ENCODE measurements around the gene KIAA0513. TPM values are rescaled to one million over a fixed set of nuclear protein-coding genes. Genes with fewer than 3 reads are reported as not detected.

Gene KIAA0513
- total and polyA plus RNA-seq, 10 of the 15 experiments (the other 5 are each of a cell fraction or from before 2014, with no cell fraction given) = 0.14 to 5.8 (median 2.0) TPM

DNA sequence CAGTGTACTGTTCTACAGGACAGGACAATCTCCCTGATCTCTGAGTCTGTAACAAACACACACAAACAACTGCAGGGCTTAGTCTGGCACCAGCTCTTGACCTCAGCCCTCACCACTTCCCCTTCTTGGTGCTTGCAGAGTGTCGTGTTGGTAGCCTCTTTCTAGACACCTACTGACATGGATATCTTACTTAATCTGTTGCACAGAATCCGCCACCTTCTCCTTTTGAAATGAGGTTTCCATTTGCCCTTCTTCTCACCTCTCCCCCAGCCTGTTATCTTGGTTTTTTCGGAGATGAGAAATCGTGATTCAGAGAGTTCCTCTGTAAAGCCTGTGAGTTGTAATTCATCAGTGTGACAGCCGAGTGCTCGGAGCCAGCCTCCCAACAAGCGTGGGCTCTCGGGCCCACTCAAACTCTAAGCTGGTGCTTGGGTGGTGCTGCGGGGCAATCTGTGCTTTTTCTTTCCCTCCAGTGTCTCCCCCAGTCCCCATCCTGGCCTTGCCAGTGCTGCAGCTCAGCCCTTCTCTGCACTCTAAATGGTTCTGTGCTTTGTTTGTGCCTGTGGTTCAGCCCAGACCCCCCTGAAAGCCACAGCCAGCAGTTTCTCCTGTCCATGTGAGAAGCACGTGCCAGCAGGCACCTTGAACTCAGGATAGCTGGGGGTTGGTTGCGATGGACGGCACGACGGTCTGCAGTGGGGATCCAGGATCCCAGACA, 28.1 kb downstream of the KIAA0513 start (continued):
- TF ChIP-seq, protein P1, sequence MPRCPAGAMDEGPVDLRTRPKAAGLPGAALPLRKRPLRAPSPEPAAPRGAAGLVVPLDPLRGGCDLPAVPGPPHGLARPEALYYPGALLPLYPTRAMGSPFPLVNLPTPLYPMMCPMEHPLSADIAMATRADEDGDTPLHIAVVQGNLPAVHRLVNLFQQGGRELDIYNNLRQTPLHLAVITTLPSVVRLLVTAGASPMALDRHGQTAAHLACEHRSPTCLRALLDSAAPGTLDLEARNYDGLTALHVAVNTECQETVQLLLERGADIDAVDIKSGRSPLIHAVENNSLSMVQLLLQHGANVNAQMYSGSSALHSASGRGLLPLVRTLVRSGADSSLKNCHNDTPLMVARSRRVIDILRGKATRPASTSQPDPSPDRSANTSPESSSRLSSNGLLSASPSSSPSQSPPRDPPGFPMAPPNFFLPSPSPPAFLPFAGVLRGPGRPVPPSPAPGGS (IDR thresholded peaks at IDR 0.05; ENCODE audit: borderline replicate concordance, insufficient read depth, low read depth, low read length, poor library complexity, severe bottlenecking) = no peak
- TF ChIP-seq RBBP5 (conservative IDR thresholded peaks at IDR 0.05) (no peak), ESRRA (IDR thresholded peaks at IDR 0.05; ENCODE audit: low read length) (no peak), CHD1 (IDR thresholded peaks at IDR 0.05; ENCODE audit: low read depth, low read length) (no peak), POLR2AphosphoS5 (IDR thresholded peaks at IDR 0.05; ENCODE audit: low read length) (peak; percentile 54; the same call in 1 of the 2 replicates), ZNF24 (IDR thresholded peaks at IDR 0.05) (no peak), NFIC (IDR thresholded peaks at IDR 0.05; ENCODE audit: low read depth, low read length) (no peak), IKZF1 (conservative IDR thresholded peaks at IDR 0.05) (peak; percentile 57), IKZF2 (IDR thresholded peaks at IDR 0.05) (peak; percentile 54 to 58; a peak in 2 of 4 replicates), CBFB (IDR thresholded peaks at IDR 0.05; ENCODE audit: low read depth) (0 out of 2 replicates have a peak, but pooled peaks have one; percentile 35), BMI1 (IDR thresholded peaks at IDR 0.05; ENCODE audit: borderline replicate concordance) (peak; percentile 22; the same call in 1 of the 2 replicates), POU2F2 (IDR thresholded peaks at IDR 0.05; ENCODE audit: borderline replicate concordance, low read depth, low read length) (peak; percentile 17; the same call in 1 of the 3 replicates), CHD4 (IDR thresholded peaks at IDR 0.05) (no peak), BHLHE40 (IDR thresholded peaks at IDR 0.05; ENCODE audit: borderline replicate concordance in 1 of 2, low read depth in 2 of 2, low read length in 1 of 2) (peak; percentile 51 to 85; a peak in 3 of 4 replicates), CBX3 (IDR thresholded peaks at IDR 0.05; ENCODE audit: borderline replicate concordance, low read depth) (no peak)
- TF ChIP-seq, protein P2, sequence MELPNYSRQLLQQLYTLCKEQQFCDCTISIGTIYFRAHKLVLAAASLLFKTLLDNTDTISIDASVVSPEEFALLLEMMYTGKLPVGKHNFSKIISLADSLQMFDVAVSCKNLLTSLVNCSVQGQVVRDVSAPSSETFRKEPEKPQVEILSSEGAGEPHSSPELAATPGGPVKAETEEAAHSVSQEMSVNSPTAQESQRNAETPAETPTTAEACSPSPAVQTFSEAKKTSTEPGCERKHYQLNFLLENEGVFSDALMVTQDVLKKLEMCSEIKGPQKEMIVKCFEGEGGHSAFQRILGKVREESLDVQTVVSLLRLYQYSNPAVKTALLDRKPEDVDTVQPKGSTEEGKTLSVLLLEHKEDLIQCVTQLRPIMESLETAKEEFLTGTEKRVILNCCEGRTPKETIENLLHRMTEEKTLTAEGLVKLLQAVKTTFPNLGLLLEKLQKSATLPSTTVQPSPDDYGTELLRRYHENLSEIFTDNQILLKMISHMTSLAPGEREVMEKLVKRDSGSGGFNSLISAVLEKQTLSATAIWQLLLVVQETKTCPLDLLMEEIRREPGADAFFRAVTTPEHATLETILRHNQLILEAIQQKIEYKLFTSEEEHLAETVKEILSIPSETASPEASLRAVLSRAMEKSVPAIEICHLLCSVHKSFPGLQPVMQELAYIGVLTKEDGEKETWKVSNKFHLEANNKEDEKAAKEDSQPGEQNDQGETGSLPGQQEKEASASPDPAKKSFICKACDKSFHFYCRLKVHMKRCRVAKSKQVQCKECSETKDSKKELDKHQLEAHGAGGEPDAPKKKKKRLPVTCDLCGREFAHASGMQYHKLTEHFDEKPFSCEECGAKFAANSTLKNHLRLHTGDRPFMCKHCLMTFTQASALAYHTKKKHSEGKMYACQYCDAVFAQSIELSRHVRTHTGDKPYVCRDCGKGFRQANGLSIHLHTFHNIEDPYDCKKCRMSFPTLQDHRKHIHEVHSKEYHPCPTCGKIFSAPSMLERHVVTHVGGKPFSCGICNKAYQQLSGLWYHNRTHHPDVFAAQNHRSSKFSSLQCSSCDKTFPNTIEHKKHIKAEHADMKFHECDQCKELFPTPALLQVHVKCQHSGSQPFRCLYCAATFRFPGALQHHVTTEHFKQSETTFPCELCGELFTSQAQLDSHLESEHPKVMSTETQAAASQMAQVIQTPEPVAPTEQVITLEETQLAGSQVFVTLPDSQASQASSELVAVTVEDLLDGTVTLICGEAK (IDR thresholded peaks at IDR 0.05; ENCODE audit: borderline replicate concordance) = no peak
- TF ChIP-seq, protein P3, sequence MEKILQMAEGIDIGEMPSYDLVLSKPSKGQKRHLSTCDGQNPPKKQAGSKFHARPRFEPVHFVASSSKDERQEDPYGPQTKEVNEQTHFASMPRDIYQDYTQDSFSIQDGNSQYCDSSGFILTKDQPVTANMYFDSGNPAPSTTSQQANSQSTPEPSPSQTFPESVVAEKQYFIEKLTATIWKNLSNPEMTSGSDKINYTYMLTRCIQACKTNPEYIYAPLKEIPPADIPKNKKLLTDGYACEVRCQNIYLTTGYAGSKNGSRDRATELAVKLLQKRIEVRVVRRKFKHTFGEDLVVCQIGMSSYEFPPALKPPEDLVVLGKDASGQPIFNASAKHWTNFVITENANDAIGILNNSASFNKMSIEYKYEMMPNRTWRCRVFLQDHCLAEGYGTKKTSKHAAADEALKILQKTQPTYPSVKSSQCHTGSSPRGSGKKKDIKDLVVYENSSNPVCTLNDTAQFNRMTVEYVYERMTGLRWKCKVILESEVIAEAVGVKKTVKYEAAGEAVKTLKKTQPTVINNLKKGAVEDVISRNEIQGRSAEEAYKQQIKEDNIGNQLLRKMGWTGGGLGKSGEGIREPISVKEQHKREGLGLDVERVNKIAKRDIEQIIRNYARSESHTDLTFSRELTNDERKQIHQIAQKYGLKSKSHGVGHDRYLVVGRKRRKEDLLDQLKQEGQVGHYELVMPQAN (conservative IDR thresholded peaks at IDR 0.05) = no peak
- TF ChIP-seq, protein P4, sequence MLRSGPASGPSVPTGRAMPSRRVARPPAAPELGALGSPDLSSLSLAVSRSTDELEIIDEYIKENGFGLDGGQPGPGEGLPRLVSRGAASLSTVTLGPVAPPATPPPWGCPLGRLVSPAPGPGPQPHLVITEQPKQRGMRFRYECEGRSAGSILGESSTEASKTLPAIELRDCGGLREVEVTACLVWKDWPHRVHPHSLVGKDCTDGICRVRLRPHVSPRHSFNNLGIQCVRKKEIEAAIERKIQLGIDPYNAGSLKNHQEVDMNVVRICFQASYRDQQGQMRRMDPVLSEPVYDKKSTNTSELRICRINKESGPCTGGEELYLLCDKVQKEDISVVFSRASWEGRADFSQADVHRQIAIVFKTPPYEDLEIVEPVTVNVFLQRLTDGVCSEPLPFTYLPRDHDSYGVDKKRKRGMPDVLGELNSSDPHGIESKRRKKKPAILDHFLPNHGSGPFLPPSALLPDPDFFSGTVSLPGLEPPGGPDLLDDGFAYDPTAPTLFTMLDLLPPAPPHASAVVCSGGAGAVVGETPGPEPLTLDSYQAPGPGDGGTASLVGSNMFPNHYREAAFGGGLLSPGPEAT (IDR thresholded peaks at IDR 0.05; ENCODE audit: low read depth) = peak; percentile 42; the same call in 1 of the 2 replicates

All from GM12878 (cell line).